Keratinocyte (primary cell): ENCODE results near the gene MAN2C1. TPM values are rescaled to one million over a fixed set of nuclear protein-coding genes. Genes with fewer than 3 reads are reported as not detected.

Experiments used
- DNase-seq: peaks from one replicate; pipeline ENCODE4 v3.0.0-alpha.2; 2011; ENCODE audit warnings: low read depth, missing footprints, low spot score
- FAIRE-seq: peaks from 2 replicates; lab custom pipeline; 2011; peaks lifted over from hg19 to GRCh38; lab: Jason Lieb, UNC
- H2AFZ ChIP-seq: 2 replicates; pipeline ENCODE4 v1.6.0; 2012; ENCODE audit warnings: low read length, control low read depth, inconsistent platforms; ENCODE audit not compliant: control insufficient read depth
- H3K27ac ChIP-seq: 2 replicates; pipeline ENCODE4 v1.5.1; 2011; ENCODE audit warnings: low read length; ENCODE audit not compliant: control insufficient read depth, insufficient read depth
- H3K27me3 ChIP-seq: 3 replicates; pipeline ENCODE4 v1.6.0; 2011; ENCODE audit warnings: low read length; ENCODE audit not compliant: control insufficient read depth, insufficient read depth; ENCODE audit errors: extremely low read depth
- H3K36me3 ChIP-seq, 2 experiments: 2 replicates in 1 of 2; 3 replicates in 1 of 2; pipeline ENCODE4 v1.5.1; 2011; ENCODE audit warnings: low read length in 2 of 2, mild to moderate bottlenecking in 1 of 2; ENCODE audit not compliant: control insufficient read depth in 2 of 2, insufficient read depth in 2 of 2; ENCODE audit errors: extremely low read depth in 1 of 2
- H3K4me1 ChIP-seq: 3 replicates; pipeline ENCODE4 v1.5.1; 2011; ENCODE audit warnings: low read length; ENCODE audit not compliant: control insufficient read depth, insufficient read depth; ENCODE audit errors: extremely low read depth
- H3K4me2 ChIP-seq: 3 replicates; pipeline ENCODE4 v1.6.0; 2011; ENCODE audit warnings: low read depth, low read length; ENCODE audit not compliant: control insufficient read depth, insufficient read depth; ENCODE audit errors: extremely low read depth
- H3K4me3 ChIP-seq, 3 experiments: fragments of 200-600 bp in 1 of 3; sonication (generic) in 1 of 3; 2 replicates in 2 of 3; 3 replicates in 1 of 3; pipeline ENCODE4 v1.5.1; 2011 to 2016; ENCODE audit warnings: low read length in 3 of 3, mild to moderate bottlenecking in 3 of 3, control low read depth in 2 of 3, inconsistent platforms in 1 of 3, low read depth in 1 of 3, mixed read lengths in 1 of 3, mixed run types in 1 of 3, moderate library complexity in 1 of 3; ENCODE audit not compliant: control insufficient read depth in 2 of 3, insufficient read depth in 2 of 3; ENCODE audit errors: extremely low read depth in 1 of 3
- H3K79me2 ChIP-seq: 2 replicates; pipeline ENCODE4 v1.6.0; 2012; ENCODE audit warnings: low read length; ENCODE audit not compliant: control insufficient read depth, insufficient read depth
- H3K9ac ChIP-seq: 3 replicates; pipeline ENCODE4 v1.6.0; 2011; ENCODE audit warnings: low read length; ENCODE audit not compliant: control insufficient read depth, insufficient read depth; ENCODE audit errors: extremely low read depth
- H3K9me1 ChIP-seq: 3 replicates; pipeline ENCODE4 v1.6.0; 2011; ENCODE audit warnings: low read length; ENCODE audit not compliant: control insufficient read depth, insufficient read depth; ENCODE audit errors: extremely low read depth
- H3K9me3 ChIP-seq: 2 replicates; pipeline ENCODE4 v1.5.1; 2012; ENCODE audit warnings: low read depth, low read length; ENCODE audit not compliant: control insufficient read depth
- H4K20me1 ChIP-seq: 3 replicates; pipeline ENCODE4 v1.6.0; 2011; ENCODE audit warnings: low read length; ENCODE audit not compliant: control insufficient read depth, insufficient read depth; ENCODE audit errors: extremely low read depth
- EZH2 ChIP-seq: IDR thresholded peaks from one replicate; pipeline ENCODE4 v1.6.1; 2012; ENCODE audit warnings: inconsistent platforms, mild to moderate bottlenecking, low read length, moderate library complexity
- dilution Hi-C: fragments of 300-500 bp; cut with MboI; formaldehyde crosslinking; loops from one replicate; pipeline ENCODE4 v1.7.0; 2020; ENCODE audit warnings: low sequenced_read_pairs; ENCODE audit not compliant: extremely low pct_ligation_motif_present
- polyA plus RNA-seq, 5 experiments: library from polyadenylated mRNA; depleted of rRNA in 3 of 5; stranded (reverse) in 3 of 5; stranded (forward) in 1 of 5; unstranded in 1 of 5; fragments of >200 nt; gene quantifications; 1 replicate in 1 of 5; 2 replicates in 3 of 5; 3 replicates in 1 of 5; pipeline versions ENCODE4 v1.2.1 to v1.2.3, GENCODE V29; 2011 to 2012; ENCODE audit warnings: missing spikeins in 2 of 5, low read depth in 1 of 5, low replicate concordance in 1 of 5
- TF ChIP-seq, protein P1 (sequence below), 3 experiments: IDR thresholded peaks in 1 of 3; conservative IDR thresholded peaks in 1 of 3; optimal IDR thresholded peaks in 1 of 3; 2 replicates in 2 of 3; 3 replicates in 1 of 3; pipeline versions ENCODE3 to v1.5.1; 2011; ENCODE audit warnings: low read length in 3 of 3, mild to moderate bottlenecking in 3 of 3, moderate library complexity in 2 of 3, control low read depth in 1 of 3, inconsistent platforms in 1 of 3; ENCODE audit not compliant: insufficient read depth in 2 of 3; ENCODE audit errors: extremely low read depth in 1 of 3

The MAN2C1 gene
- polyA plus RNA-seq, 1 donor (not counting 4 experiments of a cell fraction or from before 2014, with no cell fraction given), result 35.4 TPM

DNA sequence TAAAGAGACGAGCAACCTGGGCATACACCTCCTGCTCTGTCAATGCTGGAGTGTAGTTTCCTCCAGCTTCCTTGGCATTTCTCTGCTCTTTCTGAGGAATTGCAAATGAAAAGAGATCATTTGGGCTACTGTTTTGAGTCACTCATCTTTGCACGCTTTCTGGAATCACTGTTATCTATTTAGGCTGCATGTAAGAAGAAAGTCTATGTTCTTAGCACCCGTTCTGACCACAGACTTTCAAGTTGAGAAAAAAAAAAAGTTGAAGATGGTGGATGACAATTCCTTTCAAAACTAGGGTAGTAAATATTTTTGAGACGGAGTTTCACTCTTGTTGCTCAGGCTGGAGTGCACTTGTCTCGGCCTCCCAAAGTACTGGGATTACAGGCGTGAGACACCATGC is 41.8 kb upstream of the MAN2C1 start:
- dilution Hi-C loops, result no loop called here
- H3K9me1 ChIP-seq, result no peaks in the 10 kb centered on the region
- H3K4me2 ChIP-seq, result no peak overlapping the region
- H2AFZ ChIP-seq, result no peak overlapping the region
- FAIRE-seq (no peak), DNase-seq (no peak)
- no peak for TF ChIP-seq EZH2
- TF ChIP-seq, protein P1, sequence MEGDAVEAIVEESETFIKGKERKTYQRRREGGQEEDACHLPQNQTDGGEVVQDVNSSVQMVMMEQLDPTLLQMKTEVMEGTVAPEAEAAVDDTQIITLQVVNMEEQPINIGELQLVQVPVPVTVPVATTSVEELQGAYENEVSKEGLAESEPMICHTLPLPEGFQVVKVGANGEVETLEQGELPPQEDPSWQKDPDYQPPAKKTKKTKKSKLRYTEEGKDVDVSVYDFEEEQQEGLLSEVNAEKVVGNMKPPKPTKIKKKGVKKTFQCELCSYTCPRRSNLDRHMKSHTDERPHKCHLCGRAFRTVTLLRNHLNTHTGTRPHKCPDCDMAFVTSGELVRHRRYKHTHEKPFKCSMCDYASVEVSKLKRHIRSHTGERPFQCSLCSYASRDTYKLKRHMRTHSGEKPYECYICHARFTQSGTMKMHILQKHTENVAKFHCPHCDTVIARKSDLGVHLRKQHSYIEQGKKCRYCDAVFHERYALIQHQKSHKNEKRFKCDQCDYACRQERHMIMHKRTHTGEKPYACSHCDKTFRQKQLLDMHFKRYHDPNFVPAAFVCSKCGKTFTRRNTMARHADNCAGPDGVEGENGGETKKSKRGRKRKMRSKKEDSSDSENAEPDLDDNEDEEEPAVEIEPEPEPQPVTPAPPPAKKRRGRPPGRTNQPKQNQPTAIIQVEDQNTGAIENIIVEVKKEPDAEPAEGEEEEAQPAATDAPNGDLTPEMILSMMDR (optimal IDR thresholded peaks at IDR 0.05 in 1 of 3, IDR thresholded peaks at IDR 0.05 in 1 of 3, conservative IDR thresholded peaks at IDR 0.05 in 1 of 3; ENCODE audit: extremely low read depth in 1 of 3, insufficient read depth in 2 of 3, low read length in 3 of 3), result no peak
- H3K4me1 ChIP-seq, result no peaks in the 10 kb centered on the region
- H3K27ac ChIP-seq, result no peak overlapping the region
- H3K36me3 ChIP-seq, result peaks cover 23 to 40% of the 10 kb centered on the region in 2 experiments
- no peak overlapping the region for H3K4me3 ChIP-seq
- no peak overlapping the region for H3K9ac ChIP-seq
- H3K9me3 ChIP-seq, result no peaks in the 10 kb centered on the region
- H3K79me2 ChIP-seq, result no peaks in the 10 kb centered on the region
- H3K27me3 ChIP-seq, result no peaks in the 10 kb centered on the region
- H4K20me1 ChIP-seq, result no peaks in the 10 kb centered on the region

DNA sequence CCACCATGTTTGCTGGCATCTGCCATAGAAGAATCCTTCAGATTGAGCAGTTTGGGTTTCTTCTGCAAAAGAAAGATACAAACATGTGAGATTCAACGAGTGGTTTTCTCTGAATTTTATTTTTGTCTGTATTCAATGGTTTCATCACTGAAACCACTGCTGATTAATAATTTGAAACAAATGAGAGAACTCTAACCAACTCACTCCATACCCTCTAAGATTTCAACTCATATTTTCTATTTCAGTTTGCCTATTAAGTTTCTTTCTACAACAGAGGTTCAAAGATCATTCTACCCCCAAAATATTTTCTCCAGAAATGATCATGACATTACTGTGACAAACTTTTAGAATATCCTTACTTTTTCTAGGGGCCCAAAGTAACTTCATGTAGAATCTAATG is 38.7 kb upstream of the MAN2C1 start:
- H3K9me1 ChIP-seq, result no peaks in the 10 kb centered on the region
- FAIRE-seq (no peak), DNase-seq (no peak)
- H3K4me3 ChIP-seq, result no peak overlapping the region
- H3K79me2 ChIP-seq, result no peaks in the 10 kb centered on the region
- no peak overlapping the region for H3K9ac ChIP-seq
- no peak overlapping the region for H3K27ac ChIP-seq
- no peaks in the 10 kb centered on the region for H4K20me1 ChIP-seq
- no peaks in the 10 kb centered on the region for H3K27me3 ChIP-seq
- H3K36me3 ChIP-seq, result peaks cover 23 to 31% of the 10 kb centered on the region in 2 experiments
- no peak overlapping the region for H3K4me2 ChIP-seq
- dilution Hi-C loops, result no loop called here
- no peaks in the 10 kb centered on the region for H3K4me1 ChIP-seq
- H2AFZ ChIP-seq, result no peak overlapping the region
- TF ChIP-seq, protein P1 (optimal IDR thresholded peaks at IDR 0.05 in 1 of 3, IDR thresholded peaks at IDR 0.05 in 1 of 3, conservative IDR thresholded peaks at IDR 0.05 in 1 of 3; ENCODE audit: extremely low read depth in 1 of 3, insufficient read depth in 2 of 3, low read length in 3 of 3), result no peak
- TF ChIP-seq EZH2, result no peak
- no peaks in the 10 kb centered on the region for H3K9me3 ChIP-seq
